NCI-H187 treated with DMSO at 0.1 percent for 48 hours (cell line): ENCODE measurements around the gene FIGN.
A peak's percentile ranks its signal among the peaks of the same experiment; 100 is the strongest.

Experiments used
- DNase-seq: peaks from one replicate; lab custom pipeline; 2025; lab: John Stamatoyannopoulos, UW

The FIGN gene

GRCh38 chr2:163737190-163737439 lies 1.3 kb upstream of the FIGN start:
- no peak for DNase-seq

- peak; percentile 1 for DNase-seq
Measured at GRCh38 chr2:163736433-163737189, 803 bp upstream of the FIGN start.

- no peak for DNase-seq
Measured at GRCh38 chr2:163734881-163735684, 725 bp downstream of the FIGN start.

- DNase-seq, result no peak
Measured at GRCh38 chr2:163734401-163734800, 1.4 kb downstream of the FIGN start.

- DNase-seq, result no peak
Measured at GRCh38 chr2:163733956-163734355, 1.9 kb downstream of the FIGN start.

- DNase-seq, result no peak
Measured at GRCh38 chr2:163733301-163733938, 2.4 kb downstream of the FIGN start.

- DNase-seq, result no peak
Measured at GRCh38 chr2:163732727-163733126, 3.1 kb downstream of the FIGN start.

GRCh38 chr2:163731735-163732134 lies 4.1 kb downstream of the FIGN start:
- DNase-seq, result no peak

- DNase-seq, result no peak
Measured at GRCh38 chr2:163730556-163730955, 5.3 kb downstream of the FIGN start.

- DNase-seq, result no peak
Measured at GRCh38 chr2:163729636-163730273, 6.1 kb downstream of the FIGN start.

GRCh38 chr2:163723881-163724280 lies 11.9 kb downstream of the FIGN start:
- no peak for DNase-seq

- no peak for DNase-seq
Measured at GRCh38 chr2:163723348-163723747, 12.5 kb downstream of the FIGN start.

- no peak for DNase-seq
Measured at GRCh38 chr2:163719331-163719730, 16.5 kb downstream of the FIGN start.

- peak; percentile 3 for DNase-seq
Measured at GRCh38 chr2:163717993-163718680, 17.7 kb downstream of the FIGN start.

GRCh38 chr2:163717515-163717914 lies 18.3 kb downstream of the FIGN start:
- no peak for DNase-seq

GRCh38 chr2:163716101-163716500 lies 19.7 kb downstream of the FIGN start:
- no peak for DNase-seq

- no peak for DNase-seq
Measured at GRCh38 chr2:163715668-163716067, 20.1 kb downstream of the FIGN start.

- no peak for DNase-seq
Measured at GRCh38 chr2:163715199-163715598, 20.6 kb downstream of the FIGN start.

- DNase-seq, result no peak
Measured at GRCh38 chr2:163713534-163714311, 22.1 kb downstream of the FIGN start.

- DNase-seq, result no peak
Measured at GRCh38 chr2:163711699-163712098, 24.1 kb downstream of the FIGN start.

- DNase-seq, result no peak
Measured at GRCh38 chr2:163711258-163711657, 24.6 kb downstream of the FIGN start.
